ENCODE measurements around the gene RNF151.
"Not testable (repeated sequence)": the region's sequence is repeated elsewhere in the genome, so short reads cannot be mapped to it uniquely, and the experiment has no call there.

The RNF151 gene, protein sequence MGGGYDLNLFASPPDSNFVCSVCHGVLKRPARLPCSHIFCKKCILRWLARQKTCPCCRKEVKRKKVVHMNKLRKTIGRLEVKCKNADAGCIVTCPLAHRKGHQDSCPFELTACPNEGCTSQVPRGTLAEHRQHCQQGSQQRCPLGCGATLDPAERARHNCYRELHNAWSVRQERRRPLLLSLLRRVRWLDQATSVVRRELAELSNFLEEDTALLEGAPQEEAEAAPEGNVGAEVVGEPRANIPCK

DNA sequence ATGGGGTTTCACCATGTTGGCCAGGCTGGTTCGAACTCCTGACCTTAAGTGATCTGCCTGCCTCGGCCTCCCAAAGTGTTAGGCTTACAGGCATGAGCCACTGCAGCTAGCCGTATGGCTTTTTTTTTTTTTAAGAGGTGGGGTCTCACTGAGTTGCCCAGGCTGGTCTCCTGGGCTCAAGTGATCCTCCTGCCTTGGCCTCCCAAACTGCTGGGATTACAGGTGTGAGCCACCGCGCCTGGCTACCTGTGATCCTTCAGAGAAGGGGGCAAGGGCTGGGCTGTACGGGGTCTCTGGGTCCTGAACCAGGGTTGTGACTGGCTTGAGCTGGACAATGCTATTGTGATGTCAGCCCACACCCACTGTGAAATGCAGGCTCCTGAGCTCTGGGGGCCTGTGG, at the start of gene RNF151:
TSS of gene RNF151 (plus strand) at position 397 of the 400 bp plus-strand sequence. CDS start 26 bp downstream, outside the sequence.
- FAIRE-seq, result no peak

DNA sequence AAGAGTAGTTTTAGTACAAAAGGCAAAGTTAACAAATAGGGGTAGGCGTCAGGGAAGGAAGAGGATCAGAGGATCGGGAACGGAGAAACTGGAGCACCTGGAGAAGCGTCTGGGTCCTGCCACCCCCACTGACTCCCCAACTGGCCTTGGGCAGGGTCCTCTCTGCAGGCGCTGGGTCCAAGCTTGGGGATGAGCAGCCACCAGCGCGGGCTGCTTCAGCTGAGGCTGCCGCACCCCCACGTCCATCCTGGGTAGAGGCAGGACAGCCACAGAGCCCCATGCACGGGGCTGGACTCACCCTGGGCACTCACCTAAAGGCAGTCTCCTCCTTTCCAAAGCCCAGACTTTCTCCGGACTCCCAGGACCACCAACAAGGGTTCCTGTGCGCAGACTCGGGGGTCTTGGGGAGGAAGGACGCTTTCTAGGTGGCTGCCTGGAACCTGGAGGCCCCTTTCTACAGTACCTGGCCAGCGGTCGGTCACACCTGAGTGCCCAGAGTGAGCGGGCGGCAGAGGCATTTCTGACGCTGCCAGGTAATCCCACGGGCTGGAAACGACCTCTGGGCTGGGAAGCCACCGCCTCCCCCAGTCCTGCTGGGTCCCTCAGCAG, 49.5 kb upstream of the RNF151 start:
- no peak for FAIRE-seq

DNA sequence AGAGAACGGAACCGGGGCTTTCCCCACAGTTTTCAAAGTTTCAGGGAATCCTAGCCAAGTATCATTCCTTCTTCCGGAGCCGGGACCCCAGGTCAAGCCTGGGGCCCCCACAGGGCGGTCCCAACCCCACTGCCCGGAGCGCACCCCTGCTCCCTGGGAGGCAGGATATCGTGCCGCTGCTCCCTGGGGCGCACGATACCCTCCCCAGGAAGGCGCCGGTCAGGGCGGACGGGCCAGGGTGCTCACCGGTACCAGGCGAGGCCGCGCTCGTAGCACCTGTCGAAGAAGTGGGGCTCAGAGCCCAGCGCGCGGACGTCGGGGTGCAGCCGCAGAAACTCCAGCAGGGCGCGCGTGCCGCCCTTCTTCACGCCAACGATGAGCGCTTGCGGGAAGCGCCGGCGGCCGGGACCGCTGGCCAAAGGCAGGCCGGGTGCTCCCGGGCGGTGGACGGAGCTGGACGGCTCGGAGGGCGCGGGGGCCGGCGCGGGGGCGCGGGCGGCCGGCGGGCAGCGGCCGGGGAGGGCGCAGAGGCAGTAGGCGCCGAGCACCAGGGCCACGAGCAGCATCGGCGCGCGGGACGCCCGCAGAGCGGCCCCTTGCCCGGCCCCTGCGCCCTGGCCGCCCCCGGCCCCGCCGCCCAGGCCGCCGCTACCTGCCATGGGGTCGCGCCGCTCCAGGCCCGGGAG, 48.8 kb upstream of the RNF151 start:
- no peak for FAIRE-seq

DNA sequence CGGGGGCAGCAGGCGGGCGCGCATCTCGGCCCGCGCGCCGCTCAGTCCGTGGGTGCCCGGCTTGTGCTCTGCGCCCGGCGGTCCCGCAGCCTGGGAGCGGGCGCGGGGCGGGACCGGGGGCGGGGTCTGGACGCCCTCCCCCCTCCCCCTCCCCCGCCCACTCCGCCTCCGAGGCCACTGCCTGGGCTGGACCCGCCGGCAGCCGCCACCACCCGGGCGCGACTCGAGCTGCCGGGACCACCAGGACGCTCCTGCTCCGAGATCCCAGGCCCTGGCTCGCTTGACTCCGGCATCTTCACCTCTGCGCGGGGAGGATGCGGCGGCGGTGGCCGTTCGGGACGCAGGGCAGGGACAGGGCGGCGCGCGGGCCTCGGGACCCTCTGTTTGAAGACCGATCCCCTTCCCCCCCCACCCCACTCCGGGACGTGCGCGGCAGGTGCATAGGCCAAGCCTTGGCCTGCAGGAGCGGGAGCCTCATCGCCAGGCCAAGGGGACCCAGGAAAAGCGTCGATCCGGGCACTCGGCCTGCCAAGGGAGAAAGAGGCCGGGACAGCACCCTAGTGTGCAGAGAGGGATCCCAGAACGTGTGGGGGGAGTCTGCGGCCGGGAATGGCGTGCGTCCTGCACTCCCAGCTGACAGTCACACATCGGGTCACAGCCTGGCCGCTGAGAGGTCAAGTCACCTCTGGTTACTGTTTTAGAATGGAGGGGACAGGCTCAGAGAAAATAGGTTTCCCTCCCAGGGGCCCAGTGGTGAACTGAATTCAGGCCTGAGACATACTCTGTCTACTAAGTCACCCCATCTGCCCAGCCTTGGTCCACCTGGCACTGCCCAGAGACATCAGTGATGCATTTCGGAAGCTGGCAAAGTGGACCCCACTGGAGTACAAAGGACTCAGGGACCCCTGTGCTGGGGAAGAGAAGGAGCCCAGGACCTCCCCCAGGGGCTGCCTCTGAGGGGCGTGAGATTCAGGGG, 48.0 kb upstream of the RNF151 start, which contains the start of gene HS3ST6:
TSS of gene HS3ST6 (minus strand) at position 65 of the 976 bp plus-strand sequence. CDS start 92 bp downstream, outside the sequence.
- FAIRE-seq, result no peak

DNA sequence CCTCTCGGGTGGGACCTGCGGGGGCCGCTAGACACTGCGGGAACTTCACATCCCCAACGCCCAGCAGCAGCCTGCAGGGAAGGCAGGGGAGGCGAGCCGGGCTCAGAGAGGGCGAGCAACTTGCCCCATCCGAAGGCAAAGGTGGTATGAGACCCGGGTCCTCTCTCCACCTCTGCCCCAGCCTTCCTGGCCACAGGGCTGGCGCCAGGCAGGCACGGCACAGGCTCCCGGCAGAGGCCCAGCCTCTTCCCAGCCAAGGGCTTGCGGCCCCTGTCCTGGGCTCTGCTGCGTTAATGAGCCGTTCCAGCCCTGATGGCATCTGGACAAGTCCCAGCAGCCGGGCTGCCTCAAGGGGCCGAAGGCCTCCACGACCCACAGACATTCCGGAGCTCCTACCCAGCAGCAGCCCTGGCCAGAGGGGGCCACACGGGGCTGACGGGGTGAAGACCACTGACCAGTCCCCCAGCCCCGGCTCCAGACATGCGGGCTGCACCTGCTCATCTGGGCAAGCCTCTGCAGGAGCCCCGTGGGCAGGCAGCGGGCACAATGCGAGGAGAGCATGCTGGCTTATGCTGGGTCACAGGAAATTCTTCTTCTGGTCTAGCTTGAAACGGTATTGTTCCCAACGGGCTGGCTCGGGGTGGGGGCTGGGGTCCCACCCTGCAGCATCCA, 47.2 kb upstream of the RNF151 start:
- FAIRE-seq, result no peak

DNA sequence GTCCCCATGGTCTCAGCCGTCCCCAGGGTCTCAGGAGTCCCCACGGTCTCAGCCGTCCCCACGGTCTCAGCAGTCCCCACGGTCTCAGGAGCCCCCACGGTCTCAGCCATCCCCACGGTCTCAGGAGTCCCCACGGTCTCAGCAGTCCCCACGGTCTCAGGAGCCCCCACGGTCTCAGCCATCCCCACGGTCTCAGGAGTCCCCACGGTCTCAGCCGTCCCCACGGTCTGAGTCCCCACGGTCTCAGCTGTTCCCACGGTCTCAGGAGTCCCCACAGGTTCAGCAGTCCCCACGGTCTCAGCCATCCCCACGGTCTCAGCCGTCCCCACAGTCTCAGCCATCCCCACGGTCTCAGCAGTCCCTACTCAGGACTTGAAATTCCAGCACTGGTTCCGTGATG, 46.5 kb upstream of the RNF151 start:
- FAIRE-seq, result not testable (repeated sequence)

DNA sequence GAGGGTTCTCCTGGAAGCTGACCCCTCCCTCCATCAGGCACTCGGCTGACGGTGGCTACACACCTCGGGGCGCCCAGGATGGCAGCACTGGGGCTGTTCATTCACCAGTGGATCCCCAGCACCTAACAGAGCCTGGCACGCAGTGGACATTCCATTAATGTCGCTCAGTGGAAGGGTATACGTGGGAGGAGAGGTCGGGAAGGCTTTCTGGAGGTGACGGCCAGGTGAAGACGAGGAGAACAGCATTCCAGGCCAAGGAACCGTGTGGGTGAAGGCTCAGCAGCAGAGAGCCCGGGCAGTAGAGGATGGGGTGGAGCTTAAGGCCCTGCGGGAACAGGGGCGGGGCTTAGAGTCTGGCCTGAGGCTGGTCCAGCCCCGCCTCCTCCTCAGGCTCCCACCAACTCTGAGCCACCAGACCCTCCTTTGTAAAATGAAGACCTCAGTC, 45.9 kb upstream of the RNF151 start:
- no peak for FAIRE-seq

DNA sequence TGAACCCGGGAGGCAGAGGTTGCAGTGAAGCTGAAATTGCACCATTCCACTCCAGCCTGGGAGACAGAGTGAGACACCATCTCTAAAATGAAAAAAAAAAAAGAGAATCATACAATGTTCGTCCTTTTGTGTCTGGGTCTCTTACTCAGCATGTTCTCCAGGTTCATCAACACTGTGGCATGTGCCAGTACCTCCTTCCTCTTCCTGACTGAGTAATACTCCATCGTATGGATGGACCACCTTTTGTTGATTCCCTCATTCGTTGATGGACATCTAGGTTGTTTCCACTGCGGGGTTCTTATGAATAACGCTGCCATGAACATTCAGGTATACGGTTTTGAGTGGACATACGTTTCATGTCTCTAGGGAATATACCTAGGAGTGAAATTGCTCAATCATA, 44.3 kb upstream of the RNF151 start:
- FAIRE-seq, result no peak

DNA sequence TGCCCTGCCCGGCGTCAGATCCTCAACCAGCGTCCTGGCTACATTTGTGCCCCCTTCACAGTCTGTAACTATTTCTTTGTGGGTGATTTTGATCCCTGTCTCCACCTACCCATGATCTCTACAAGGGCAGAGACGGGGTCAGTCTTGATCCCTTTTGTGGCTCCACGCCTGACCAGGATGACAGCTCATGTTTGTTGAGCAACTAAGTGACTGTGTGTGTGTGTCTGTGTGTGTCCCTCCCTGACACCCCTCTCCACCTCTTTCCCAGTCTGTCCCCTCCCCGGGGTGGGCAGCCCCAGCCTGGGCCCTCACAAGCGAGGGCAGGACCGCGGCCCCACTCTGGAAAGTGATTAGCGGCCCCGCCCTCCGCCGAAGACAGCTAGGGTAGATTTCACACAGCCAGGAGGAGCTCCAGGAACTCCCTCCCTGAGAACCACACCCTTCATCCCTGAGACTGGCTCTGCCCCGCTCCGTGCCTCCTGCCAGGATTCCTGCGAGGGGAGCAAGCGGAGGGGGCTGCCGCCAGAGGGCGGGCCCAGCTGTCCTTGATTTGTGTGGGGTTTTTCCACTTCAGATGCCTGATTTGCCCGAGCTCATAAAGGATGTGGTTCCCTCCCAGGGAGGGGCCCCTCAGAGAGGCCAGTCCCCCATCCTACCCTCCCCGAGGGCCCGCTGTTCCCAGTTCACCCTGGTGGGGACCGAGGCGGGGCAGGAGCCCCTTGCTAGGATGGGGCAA, 43.2 kb upstream of the RNF151 start:
- FAIRE-seq, result no peak

DNA sequence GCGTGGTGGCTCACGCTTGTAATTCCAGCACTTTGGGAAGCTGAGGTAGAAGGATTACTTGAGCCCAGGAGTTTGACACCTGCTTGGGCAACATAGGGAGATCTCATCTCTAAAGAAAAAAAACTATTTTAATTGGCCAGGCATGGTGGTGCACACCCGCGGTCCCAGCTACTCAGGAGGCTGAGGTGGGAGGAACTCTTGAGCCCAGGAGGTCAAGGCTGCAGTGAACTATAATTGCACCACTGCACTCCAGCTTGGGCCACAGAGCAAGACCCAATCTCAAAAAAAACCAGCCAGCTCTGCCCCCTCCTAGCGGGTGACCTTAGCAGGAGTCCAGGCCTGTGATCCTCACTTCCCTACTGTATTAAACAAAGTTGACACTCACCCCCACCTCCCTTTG, 42.6 kb upstream of the RNF151 start:
- FAIRE-seq, result no peak

DNA sequence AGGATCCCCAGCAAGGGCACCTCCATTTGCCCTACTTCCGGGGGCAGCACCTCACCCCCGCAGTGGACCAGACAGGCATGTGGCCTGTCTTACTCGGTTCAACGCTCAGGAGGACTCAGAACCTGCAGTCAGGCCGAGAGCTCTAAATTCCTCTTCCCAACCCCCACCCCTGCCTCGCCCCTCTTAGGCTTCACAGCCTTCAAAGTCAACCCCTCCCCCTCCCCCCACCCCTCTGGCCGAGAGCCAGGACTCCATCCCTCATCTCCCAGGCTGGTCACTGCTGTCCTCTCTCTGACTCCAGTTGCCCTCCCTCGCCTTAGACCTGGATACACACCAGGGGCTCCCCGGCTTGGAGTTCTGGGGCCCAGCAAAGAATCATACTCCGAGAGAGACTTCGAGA, 40.4 kb upstream of the RNF151 start:
- FAIRE-seq, result no peak

DNA sequence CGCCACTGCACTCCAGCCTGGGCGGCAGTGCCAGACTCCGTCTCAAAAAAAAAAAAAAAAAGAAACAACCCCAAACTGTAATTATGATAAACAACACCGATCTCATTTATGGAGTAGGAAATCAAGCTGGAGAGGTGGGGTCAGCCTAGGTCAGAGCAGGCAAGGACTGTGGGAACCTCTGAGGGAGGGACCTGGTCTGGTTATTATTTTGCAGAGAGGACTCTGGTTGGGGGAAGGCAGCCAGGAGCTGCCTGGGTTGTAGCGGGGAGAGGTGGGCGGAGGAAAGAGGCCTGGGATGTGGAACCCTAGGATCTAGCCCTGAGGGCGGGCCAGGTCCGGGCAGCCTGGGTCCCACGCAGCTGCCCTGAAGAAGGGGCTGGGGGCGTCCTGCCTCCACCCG, 37.6 kb upstream of the RNF151 start:
- FAIRE-seq, result no peak

DNA sequence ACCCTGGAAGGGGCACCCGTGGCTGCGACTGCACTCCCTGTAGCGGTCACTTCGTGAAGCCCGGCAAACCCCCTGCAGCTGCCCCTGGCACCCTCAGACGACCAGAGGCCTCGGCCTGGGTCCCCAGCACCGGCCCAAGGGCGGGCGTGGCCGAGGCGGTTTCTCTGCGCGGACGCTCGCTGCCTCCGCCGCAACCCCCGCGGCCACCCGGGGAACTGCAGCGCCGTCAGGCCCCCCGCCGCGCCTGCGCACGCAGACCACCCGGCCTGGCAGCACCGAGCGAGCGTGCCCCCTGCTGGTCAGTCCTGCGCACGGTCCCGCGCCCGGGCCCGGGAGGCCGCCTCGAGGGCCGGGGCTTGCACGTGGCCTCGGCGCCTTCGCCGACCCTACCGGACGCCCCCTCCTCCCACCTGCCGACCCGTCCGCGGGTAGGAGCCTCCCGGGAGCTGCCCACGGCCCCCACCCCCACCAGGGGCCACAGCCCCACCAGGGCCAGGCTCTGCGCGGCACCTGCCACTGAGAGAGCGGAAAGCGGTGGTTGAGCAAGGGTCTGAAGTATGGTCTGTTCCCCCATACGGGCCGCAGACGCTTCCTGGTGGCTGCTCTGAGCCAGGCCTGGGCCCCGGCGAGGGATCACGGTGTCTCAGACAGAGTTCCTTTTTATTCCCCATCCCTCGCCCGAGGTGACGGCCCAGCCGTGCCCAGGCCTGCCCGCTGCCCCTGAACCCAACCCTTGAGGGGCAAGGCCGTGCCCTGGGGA, 36.9 kb upstream of the RNF151 start:
- FAIRE-seq, result no peak

DNA sequence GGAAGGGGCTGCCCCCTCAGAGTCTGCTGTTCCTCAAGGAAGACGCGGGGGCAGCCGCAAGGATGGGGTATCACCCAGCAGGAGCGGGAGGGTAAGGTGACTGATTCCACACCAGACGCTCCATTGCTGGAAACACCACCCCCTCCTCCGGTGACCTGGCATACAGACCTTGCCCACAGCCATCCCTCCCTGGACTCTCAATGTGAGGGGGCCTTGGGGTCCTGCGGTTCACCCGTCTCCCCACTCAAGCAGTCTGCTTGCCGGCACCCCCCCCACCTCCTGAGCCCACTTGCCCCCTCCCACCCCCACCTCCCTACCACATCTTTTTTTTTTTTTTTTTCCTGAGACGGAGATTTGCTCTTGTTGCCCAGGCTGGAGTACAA, 36.3 kb upstream of the RNF151 start:
- FAIRE-seq, result no peak

DNA sequence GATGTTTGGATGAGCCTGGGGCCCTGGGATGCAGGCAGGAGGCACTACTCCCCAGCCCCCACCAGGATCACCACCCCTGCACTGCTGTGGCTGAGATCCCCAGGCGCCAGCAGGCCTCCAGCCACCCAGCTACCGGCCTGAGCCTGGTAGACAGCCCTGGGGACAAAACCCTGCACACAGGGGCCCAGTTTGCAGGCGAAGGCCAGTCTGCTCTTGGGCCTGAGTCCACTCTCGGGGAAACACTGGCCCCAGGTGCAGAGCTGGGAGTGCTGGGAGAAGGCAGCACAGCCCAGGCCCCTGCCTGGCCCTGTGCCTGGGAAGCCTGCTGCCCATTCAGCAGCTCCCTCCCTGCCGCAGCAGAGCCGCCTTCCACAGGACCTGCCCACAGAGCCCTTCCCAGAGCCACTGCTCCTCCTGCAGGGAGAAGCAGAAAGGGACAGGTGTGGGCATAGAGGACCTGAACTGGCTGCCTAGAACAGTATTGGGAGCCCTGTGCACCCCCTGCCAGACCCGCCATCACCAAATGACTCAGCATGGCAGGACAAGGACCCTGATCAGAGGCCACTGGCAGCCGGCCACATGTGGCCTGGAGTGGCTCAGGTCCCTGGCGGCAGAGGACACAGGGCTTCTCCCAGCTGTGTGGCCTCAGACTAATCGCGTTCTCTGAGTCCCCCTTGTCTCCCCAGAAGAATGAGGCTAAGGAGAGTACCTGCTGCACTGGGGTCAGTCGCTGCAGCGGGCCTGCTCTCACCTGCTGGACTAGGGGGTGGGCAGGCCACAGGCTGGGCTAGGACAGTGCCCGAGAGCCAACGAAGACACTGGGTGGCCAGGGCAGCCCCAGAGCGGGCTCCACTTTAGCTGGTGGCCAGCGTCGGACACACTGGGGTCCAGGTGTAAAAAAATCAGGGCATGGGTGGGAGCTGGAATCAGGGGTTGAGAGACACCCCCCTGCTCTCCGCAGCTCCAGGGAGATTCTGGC, 34.3 kb upstream of the RNF151 start:
- FAIRE-seq, result no peak

DNA sequence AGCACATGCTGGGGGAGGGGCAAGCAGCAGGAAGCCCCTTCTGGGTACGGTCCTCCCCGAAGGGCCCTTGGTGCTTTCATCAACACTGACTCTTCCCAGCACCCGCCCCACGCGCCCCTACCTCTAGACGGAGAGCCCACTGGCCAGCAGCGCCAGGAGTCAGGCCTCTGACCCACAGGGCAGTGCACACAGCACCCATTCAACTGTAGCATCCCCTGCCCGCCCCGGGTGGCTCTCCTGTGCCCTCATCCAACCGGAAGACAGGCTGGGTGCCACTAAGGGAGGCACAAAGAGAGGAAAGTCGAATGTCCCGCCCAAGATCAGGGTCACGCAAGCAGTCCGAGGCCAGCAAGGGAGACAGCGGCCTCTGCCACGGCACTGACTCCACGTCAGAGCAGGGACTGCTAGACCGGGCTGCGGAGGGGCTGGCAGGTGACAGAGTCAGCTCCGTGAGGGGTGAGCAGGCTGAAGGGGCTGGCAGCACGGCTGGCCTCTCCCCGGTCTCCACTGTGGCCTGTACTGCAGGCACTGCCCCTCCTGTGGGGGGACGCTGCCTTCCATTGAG, 33.5 kb upstream of the RNF151 start:
- FAIRE-seq, result no peak

DNA sequence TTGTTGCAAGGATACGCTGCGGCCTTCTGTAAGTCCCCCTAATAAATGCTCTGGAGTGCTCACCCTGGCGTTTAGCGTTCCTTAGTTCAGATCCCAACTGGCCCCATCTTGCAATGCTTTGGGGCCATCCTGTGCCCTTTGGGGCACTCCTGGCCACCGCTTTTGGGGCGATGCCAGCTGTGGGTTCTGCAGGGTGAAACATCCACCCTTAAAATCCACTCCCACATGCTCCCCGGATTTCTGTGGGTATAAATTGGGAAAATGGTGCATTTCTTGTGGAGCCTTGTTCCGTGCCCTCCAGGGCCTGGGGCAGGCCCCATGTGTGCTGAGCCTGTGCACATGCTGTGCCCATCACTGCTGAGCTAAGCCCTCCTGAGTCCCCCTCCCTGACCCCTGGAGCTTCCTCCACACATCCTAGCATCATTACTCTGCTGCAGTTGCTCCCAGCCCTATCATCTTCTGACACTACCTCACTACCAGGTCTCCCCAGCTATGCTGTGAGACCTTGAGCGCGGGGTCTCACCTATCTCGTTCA, 29.6 kb upstream of the RNF151 start:
- no peak for FAIRE-seq

DNA sequence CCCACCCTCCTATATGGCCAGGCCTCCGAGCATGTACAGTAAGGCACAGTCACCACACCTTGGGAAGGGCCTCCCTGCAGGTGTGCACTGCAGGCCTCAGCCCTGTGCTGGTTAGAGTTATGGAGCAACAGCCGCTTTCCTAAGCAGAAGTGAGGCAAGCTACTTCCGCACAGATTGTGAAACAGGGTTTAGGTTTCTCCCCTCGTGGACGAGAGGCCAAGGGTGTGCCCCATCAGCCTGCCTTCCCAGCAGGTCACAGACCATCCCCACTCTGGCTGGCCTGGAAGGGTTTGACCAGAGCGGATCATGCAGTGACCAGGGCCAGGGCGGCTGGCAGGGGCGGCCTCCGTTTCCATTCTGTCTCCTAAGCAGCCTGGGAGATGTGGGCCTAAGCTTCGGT, 28.3 kb upstream of the RNF151 start:
- FAIRE-seq, result no peak

DNA sequence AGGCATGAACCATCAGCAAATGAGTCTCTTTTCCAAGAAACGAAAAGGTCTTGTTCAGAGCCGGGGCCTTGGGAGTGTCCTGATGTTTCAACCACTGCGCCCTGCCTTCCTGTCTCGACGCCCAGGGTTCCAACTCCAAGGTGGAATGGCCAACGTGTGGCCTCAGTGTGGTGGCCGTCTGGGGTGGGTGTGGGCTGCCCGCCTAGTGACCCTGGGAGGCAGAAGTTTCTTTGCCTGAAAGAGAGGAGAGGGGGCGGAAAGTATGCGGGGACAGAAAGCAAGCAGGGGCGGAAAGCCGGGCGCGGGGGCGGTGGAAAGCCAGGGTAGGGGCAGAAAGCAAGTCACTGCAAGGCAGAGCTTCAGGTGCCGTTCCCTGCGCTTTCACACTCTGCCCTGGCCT, 27.7 kb upstream of the RNF151 start:
- no peak for FAIRE-seq
